OCI-LY3 (cell line): ENCODE data around the gene ELAVL3.
"Not testable (repeated sequence)": the region's sequence is repeated elsewhere in the genome, so short reads cannot be mapped to it uniquely, and the experiment has no call there.

Experiments
- H2AFZ ChIP-seq: fragments of 200-600, 300-600 bp; shearing (Covaris generic); 2 replicates; pipeline ENCODE4 v1.6.0; 2014; ENCODE audit warnings: antibody characterized with exemption, low read depth, low read length
- H3K27ac ChIP-seq: fragments of 200-600, 300-600 bp; sonication (generic); 2 replicates; pipeline ENCODE4 v1.5.1; 2014; ENCODE audit warnings: mild to moderate bottlenecking, low read length, moderate library complexity, mixed read lengths
- H3K27me3 ChIP-seq: fragments of 200-600, 300-600 bp; sonication (generic); 2 replicates; pipeline ENCODE4 v1.6.1; 2014; ENCODE audit warnings: low read depth, low read length, mixed read lengths
- H3K36me3 ChIP-seq: fragments of 200-600, 300-600 bp; sonication (generic); replicated peaks from 2 replicates; pipeline ENCODE3; 2014; ENCODE audit warnings: low read depth, low read length, mixed read lengths
- H3K4me1 ChIP-seq: fragments of 300-600, 200-600 bp; sonication (generic); 2 replicates; pipeline ENCODE4 v1.6.1; 2014; ENCODE audit warnings: low read length, mixed read lengths
- H3K4me2 ChIP-seq: fragments of 200-600, 300-600 bp; sonication (generic); 2 replicates; pipeline ENCODE4 v1.6.1; 2014; ENCODE audit warnings: low read length, mixed read lengths
- H3K4me3 ChIP-seq: fragments of 300-600, 200-600 bp; sonication (generic); 2 replicates; pipeline ENCODE4 v1.5.1; 2014; ENCODE audit warnings: antibody characterized with exemption, mild to moderate bottlenecking, low read length, moderate library complexity
- H3K79me2 ChIP-seq: fragments of 300-600, 200-600 bp; shearing (Covaris generic); 2 replicates; pipeline ENCODE4 v1.6.1; 2014; ENCODE audit warnings: mild to moderate bottlenecking, low read length, mixed read lengths
- H3K9ac ChIP-seq: fragments of 300-600, 200-600 bp; shearing (Covaris generic); 2 replicates; pipeline ENCODE4 v1.6.0; 2014; ENCODE audit warnings: mild to moderate bottlenecking, low read length, moderate library complexity
- H3K9me3 ChIP-seq: fragments of 200-600, 300-600 bp; shearing (Covaris generic); 2 replicates; pipeline ENCODE4 v1.6.1; 2014; ENCODE audit warnings: low read length, mixed read lengths; ENCODE audit not compliant: insufficient read depth
- H4K20me1 ChIP-seq: fragments of 200-600, 300-600 bp; sonication (generic); 2 replicates; pipeline ENCODE4 v1.6.1; 2016; ENCODE audit warnings: low read length, mixed read lengths; ENCODE audit not compliant: insufficient read depth
- CTCF ChIP-seq: fragments of 200-600, 300-600 bp; sonication (generic); IDR thresholded peaks from 2 replicates; pipeline ENCODE4 v1.5.1; 2014; ENCODE audit warnings: antibody characterized with exemption, low read length, low read depth
- EZH2phosphoT487 ChIP-seq: fragments of 200-600 bp; shearing (Covaris generic); IDR thresholded peaks from 2 replicates; pipeline ENCODE4 v1.6.1; 2018; ENCODE audit warnings: antibody characterized with exemption, mixed run types, low read depth

Gene ELAVL3

GRCh38 chr19:11437955-11438354, 42.9 kb downstream of the ELAVL3 start:
- H4K20me1 ChIP-seq = no peaks in the 10 kb centered on the region
- peaks cover 15% of the 10 kb centered on the region for H3K79me2 ChIP-seq
- peaks cover 36% of the 10 kb centered on the region for H3K36me3 ChIP-seq
- H3K9me3 ChIP-seq = no peaks in the 10 kb centered on the region
- peaks cover 28% of the 10 kb centered on the region for H3K4me1 ChIP-seq
- no peak overlapping the region for H2AFZ ChIP-seq
- H3K27me3 ChIP-seq = no peaks in the 10 kb centered on the region
- peak overlapping the region; percentile 82 for H3K27ac ChIP-seq
- peak overlapping the region; percentile 34; the same call in 1 of the 2 replicates for H3K9ac ChIP-seq
- no peak for TF ChIP-seq EZH2phosphoT487
- TF ChIP-seq CTCF = no peak
- H3K4me3 ChIP-seq = peak overlapping the region; percentile 40; the same call in 1 of the 2 replicates
- peak overlapping the region; percentile 55 for H3K4me2 ChIP-seq

GRCh38 chr19:11435833-11436313, 45.0 kb downstream of the ELAVL3 start:
- TF ChIP-seq CTCF (no peak), EZH2phosphoT487 (no peak)
- peak overlapping the region; percentile 81 for H3K4me3 ChIP-seq
- H4K20me1 ChIP-seq = no peaks in the 10 kb centered on the region
- peak overlapping the region; percentile 88 for H3K4me2 ChIP-seq
- no peaks in the 10 kb centered on the region for H3K27me3 ChIP-seq
- peak overlapping the region; percentile 40 for H3K27ac ChIP-seq
- H3K79me2 ChIP-seq = peaks cover 15% of the 10 kb centered on the region
- no peaks in the 10 kb centered on the region for H3K9me3 ChIP-seq
- peaks cover 20% of the 10 kb centered on the region for H3K36me3 ChIP-seq
- peak overlapping the region; percentile 7; the same call in 1 of the 2 replicates for H2AFZ ChIP-seq
- H3K9ac ChIP-seq = peak overlapping the region; percentile 84
- peaks cover 28% of the 10 kb centered on the region for H3K4me1 ChIP-seq

- Histone ChIP-seq H3K4me2 (peak within 1 kb of the TSS; percentile 99), H3K27me3 (no peaks in the 10 kb centered on the region), H3K9me3 (no peaks in the 10 kb centered on the region), H3K36me3 (peaks cover 15% of the 10 kb centered on the region), H4K20me1 (no peaks in the 10 kb centered on the region), H3K4me3 (peak within 1 kb of the TSS; percentile 81), H3K9ac (peak within 1 kb of the TSS; percentile 84), H3K79me2 (peaks cover 15% of the 10 kb centered on the region), H3K4me1 (peaks cover 28% of the 10 kb centered on the region), H2AFZ (peak within 1 kb of the TSS; percentile 99), H3K27ac (peak within 1 kb of the TSS; percentile 40)
- TF ChIP-seq EZH2phosphoT487 (no peak), CTCF (peak; percentile 80)
Observed at GRCh38 chr19:11435057-11435832, 45.6 kb downstream of the ELAVL3 start, which contains the start of the genes ODAD3 and PRKCSH. TSS of gene ODAD3 (minus strand) at chr19:11435121. CDS start at chr19:11435016, 105 bp downstream. TSS of gene PRKCSH (plus strand) at chr19:11435635. CDS start at chr19:11436118, 483 bp downstream.

GRCh38 chr19:11434703-11435056, 46.2 kb downstream of the ELAVL3 start:
- H3K9ac ChIP-seq = peak overlapping the region; percentile 60
- no peak for TF ChIP-seq EZH2phosphoT487
- TF ChIP-seq CTCF = no peak

GRCh38 chr19:11433526-11433925, 47.3 kb downstream of the ELAVL3 start:
- not testable (repeated sequence) for H2AFZ ChIP-seq, H3K9ac ChIP-seq, H3K4me2 ChIP-seq, H3K4me3 ChIP-seq, H3K9me3 ChIP-seq, H4K20me1 ChIP-seq, H3K27me3 ChIP-seq, H3K27ac ChIP-seq, H3K36me3 ChIP-seq
- Histone ChIP-seq H3K79me2 (peaks cover 15% of the 10 kb centered on the region), H3K4me1 (peaks cover 25% of the 10 kb centered on the region)

More at GRCh38 chr19:11434703-11435056, 46.2 kb downstream of the ELAVL3 start:
- H3K79me2 ChIP-seq = peaks cover 15% of the 10 kb centered on the region
- peaks cover 28% of the 10 kb centered on the region for H3K4me1 ChIP-seq
- H3K4me3 ChIP-seq = peak overlapping the region; percentile 81
- no peaks in the 10 kb centered on the region for H4K20me1 ChIP-seq
- peaks cover 15% of the 10 kb centered on the region for H3K36me3 ChIP-seq
- peak overlapping the region; percentile 99 for H3K4me2 ChIP-seq
- no peak overlapping the region for H3K27ac ChIP-seq
- H3K9me3 ChIP-seq = no peaks in the 10 kb centered on the region
- no peaks in the 10 kb centered on the region for H3K27me3 ChIP-seq
- H2AFZ ChIP-seq = peak overlapping the region; percentile 99
